ENCODE results near the gene CACNA2D3. TPM values are rescaled to one million over a fixed set of nuclear protein-coding genes. Genes with fewer than 3 reads are reported as not detected.
"Not testable (repeated sequence)": the region's sequence is repeated elsewhere in the genome, so short reads cannot be mapped to it uniquely, and the experiment has no call there.

Gene CACNA2D3
- total RNA-seq, 4 donors from 2014 or later: 0.27 to 1.5 (median 0.79) TPM

DNA sequence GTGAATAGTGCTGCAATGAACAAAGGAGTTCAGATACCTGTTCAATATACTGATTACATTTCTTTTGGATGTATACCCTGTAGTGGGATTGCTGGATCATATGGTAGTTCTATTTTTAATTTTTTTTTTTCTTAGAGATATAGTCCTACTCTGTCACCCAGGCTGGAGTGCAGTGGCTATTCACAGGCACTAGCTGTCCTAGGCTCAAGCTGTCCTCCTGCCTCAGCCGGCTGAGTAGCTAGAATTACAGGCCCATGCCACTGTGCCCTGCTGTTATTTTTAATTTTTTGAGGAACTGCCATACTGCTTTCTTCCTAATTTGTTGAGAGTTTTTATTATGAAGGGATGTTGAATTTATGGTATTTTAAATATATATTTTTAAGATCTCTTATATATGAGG, 23.0 kb upstream of the CACNA2D3 start:
- TF ChIP-seq, protein P1, sequence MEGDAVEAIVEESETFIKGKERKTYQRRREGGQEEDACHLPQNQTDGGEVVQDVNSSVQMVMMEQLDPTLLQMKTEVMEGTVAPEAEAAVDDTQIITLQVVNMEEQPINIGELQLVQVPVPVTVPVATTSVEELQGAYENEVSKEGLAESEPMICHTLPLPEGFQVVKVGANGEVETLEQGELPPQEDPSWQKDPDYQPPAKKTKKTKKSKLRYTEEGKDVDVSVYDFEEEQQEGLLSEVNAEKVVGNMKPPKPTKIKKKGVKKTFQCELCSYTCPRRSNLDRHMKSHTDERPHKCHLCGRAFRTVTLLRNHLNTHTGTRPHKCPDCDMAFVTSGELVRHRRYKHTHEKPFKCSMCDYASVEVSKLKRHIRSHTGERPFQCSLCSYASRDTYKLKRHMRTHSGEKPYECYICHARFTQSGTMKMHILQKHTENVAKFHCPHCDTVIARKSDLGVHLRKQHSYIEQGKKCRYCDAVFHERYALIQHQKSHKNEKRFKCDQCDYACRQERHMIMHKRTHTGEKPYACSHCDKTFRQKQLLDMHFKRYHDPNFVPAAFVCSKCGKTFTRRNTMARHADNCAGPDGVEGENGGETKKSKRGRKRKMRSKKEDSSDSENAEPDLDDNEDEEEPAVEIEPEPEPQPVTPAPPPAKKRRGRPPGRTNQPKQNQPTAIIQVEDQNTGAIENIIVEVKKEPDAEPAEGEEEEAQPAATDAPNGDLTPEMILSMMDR (IDR thresholded peaks at IDR 0.05): no peak
- TF ChIP-seq POLR2A (IDR thresholded peaks at IDR 0.05): no peak
- intact Hi-C loops (cut with DNase I; ENCODE audit: low total_unique reads): no loop called here
- no peak overlapping the region for H3K4me3 ChIP-seq (ENCODE audit: low read depth, poor library complexity, severe bottlenecking)
- WGBS, 2 donors: 85 to 96% methylated on average over 1 of the region's 1 CpG
- no peak for DNase-seq (ENCODE audit: low spot score in 2 of 2)

- 84 to 91% methylated on average over 11 of the region's 11 CpGs for WGBS, 2 donors
- DNase-seq (ENCODE audit: low spot score in 2 of 2): no peak
- no peak for TF ChIP-seq POLR2A (IDR thresholded peaks at IDR 0.05)
- TF ChIP-seq, protein P1 (IDR thresholded peaks at IDR 0.05): no peak
- H3K4me3 ChIP-seq (ENCODE audit: low read depth, poor library complexity, severe bottlenecking): no peak overlapping the region
- intact Hi-C loops (cut with DNase I; ENCODE audit: low total_unique reads): no loop called here
These were observed 18.3 kb upstream of the CACNA2D3 start for GRCh38 chr3:54104084-54104483.

- intact Hi-C loops (cut with DNase I; ENCODE audit: low total_unique reads); DNase-seq (ENCODE audit: low spot score in 2 of 2); H3K4me3 ChIP-seq (ENCODE audit: low read depth, poor library complexity, severe bottlenecking): not testable (repeated sequence)
- 91 to 92% methylated on average over 4 of the region's 4 CpGs for WGBS, 2 donors
These were observed 6.2 kb upstream of the CACNA2D3 start for GRCh38 chr3:54116129-54116528.

GRCh38 chr3:54120657-54121413, 1.5 kb upstream of the CACNA2D3 start:
- WGBS, 2 donors: 3 to 6% methylated on average over 37 to 45 of the region's 45 CpGs
- intact Hi-C loops (cut with DNase I; ENCODE audit: low total_unique reads): no loop called here
- TF ChIP-seq, protein P1 (IDR thresholded peaks at IDR 0.05): no peak
- TF ChIP-seq POLR2A (IDR thresholded peaks at IDR 0.05): no peak

DNA sequence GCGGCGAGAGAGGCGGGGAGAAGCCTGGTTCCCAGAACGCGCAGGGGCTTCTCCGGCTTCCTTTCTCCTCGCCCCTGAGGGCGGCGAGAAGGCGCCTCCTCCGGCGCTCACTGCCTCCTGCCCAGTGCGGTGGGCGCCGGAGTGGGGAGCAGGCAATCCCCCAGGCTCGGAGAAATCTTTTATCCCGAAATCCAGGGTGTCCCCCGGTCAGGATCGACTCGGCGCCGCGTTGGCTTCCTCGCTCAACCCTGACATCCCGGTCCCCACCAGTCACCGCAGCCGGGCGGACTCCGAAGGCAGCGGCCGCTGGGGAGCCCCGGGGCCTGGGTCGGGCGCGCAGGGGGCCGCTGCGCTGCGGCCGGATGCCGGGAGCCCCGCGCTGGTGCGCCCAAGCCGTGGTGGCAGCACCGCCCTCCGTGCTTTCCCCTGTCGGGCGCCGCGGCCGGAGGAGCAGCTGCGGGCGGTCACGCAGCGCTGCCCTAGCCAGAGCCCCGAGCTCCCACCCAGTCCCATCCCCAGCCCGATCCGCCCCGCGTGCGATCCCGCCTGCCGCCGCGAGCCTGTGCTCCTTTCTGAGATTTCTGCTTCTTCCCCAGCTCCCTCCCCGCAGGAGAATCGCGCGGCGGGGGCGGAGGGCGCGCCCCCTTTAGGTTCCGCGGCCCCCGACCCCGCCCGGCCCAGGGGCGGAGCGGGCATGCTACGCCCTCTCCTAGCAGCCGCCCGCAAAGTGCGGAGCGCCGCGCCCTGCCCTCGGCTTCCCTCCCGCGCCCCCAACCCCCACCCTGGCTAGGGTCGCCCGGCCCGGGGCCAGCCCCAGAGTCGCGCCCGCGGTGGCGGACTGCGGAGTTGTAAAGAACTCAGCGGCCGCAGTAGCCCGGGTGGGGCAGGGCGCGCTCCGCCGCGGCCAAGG, 683 bp upstream of the CACNA2D3 start:
- peak overlapping the region; percentile 18 for H3K4me3 ChIP-seq (ENCODE audit: low read depth, poor library complexity, severe bottlenecking)
- DNase-seq (ENCODE audit: low spot score in 2 of 2): no peak
- 1% methylated on average over 30 to 34 of the region's 107 CpGs for WGBS, 2 donors
- intact Hi-C loops (cut with DNase I; ENCODE audit: low total_unique reads): no loop called here
- TF ChIP-seq, protein P1 (IDR thresholded peaks at IDR 0.05): no peak
- no peak for TF ChIP-seq POLR2A (IDR thresholded peaks at IDR 0.05)

More at GRCh38 chr3:54120657-54121413, 1.5 kb upstream of the CACNA2D3 start:
- H3K4me3 ChIP-seq (ENCODE audit: low read depth, poor library complexity, severe bottlenecking): no peak overlapping the region
- DNase-seq (ENCODE audit: low spot score in 2 of 2): no peak

Measured in lower leg skin (tissue), 4 donors.